Kidney (tissue), 14 donors: ENCODE measurements around the gene MSLN. TPM values are rescaled to one million over a fixed set of nuclear protein-coding genes. Genes with fewer than 3 reads are reported as not detected.

Experiments
- DNase-seq, 5 donors: peaks; one replicate each; pipeline ENCODE4 v3.0.0-alpha.2; 2013 to 2020
- FAIRE-seq: peaks from 2 replicates; lab custom pipeline; 2012; peaks lifted over from hg19 to GRCh38; lab: Jason Lieb, UNC
- H3K27ac ChIP-seq, 2 donors: one replicate each; pipeline ENCODE4 v1.7.0; 2013; ENCODE audit warnings: low read depth in 2 of 2, low read length in 2 of 2, inconsistent platforms in 1 of 2
- H3K27me3 ChIP-seq: one replicate; pipeline ENCODE4 v1.7.1; 2013; ENCODE audit warnings: low read length, inconsistent platforms; ENCODE audit not compliant: control insufficient read depth, insufficient read depth
- H3K36me3 ChIP-seq, 3 donors: one replicate each; pipeline versions ENCODE4 v1.7.0 to v1.7.1; 2013; ENCODE audit warnings: low read length in 3 of 3, control low read depth in 1 of 3, inconsistent platforms in 1 of 3; ENCODE audit not compliant: insufficient read depth in 3 of 3, control insufficient read depth in 2 of 3
- H3K4me1 ChIP-seq, 3 donors: one replicate each; pipeline versions ENCODE4 v1.7.0 to v1.7.1; 2013; ENCODE audit warnings: low read length in 3 of 3, inconsistent platforms in 1 of 3, low read depth in 1 of 3; ENCODE audit not compliant: control insufficient read depth in 2 of 3, insufficient read depth in 2 of 3
- H3K4me3 ChIP-seq, 3 donors: one replicate each; pipeline versions ENCODE4 v1.7.0 to v1.8.1; 2013; ENCODE audit warnings: low read length in 3 of 3, control low read depth in 1 of 3, inconsistent platforms in 1 of 3
- H3K9ac ChIP-seq, 3 donors: one replicate each; pipeline versions ENCODE4 v1.7.0 to v1.7.1; 2013; ENCODE audit warnings: low read length in 3 of 3, control low read depth in 1 of 3, inconsistent platforms in 1 of 3
- H3K9me3 ChIP-seq, 3 donors: one replicate each; pipeline versions ENCODE4 v1.7.0 to v1.7.1; 2013; ENCODE audit warnings: low read length in 3 of 3, control low read depth in 1 of 3, inconsistent platforms in 1 of 3; ENCODE audit not compliant: control insufficient read depth in 2 of 3, insufficient read depth in 1 of 3
- intact Hi-C: fragments of 100-400 bp; cut with DNase I; formaldehyde crosslinking; loops from one replicate; pipeline ENCODE4 v1.11.1; 2022
- polyA plus RNA-seq: library from polyadenylated mRNA; stranded (reverse); fragments of 350-450 nt; fragmentation: Illumina TruSeq; extraction: RNeasy Lipid Tissue Mini Kit (QIAGEN cat#74804); gene quantifications from one replicate; pipeline ENCODE4 v1.2.3, GENCODE V29; 2014; ENCODE audit warnings: low read depth, low replicate concordance; ENCODE audit not compliant: insufficient read depth
- total RNA-seq: library from RNA; stranded (reverse); fragmentation: NEBNext Ultra II Directional; extraction: Animal tissue kit (Norgen Biotek cat#: 25700); gene quantifications from one replicate; pipeline ENCODE4 v1.2.1, GENCODE V29; 2021
- TF ChIP-seq, protein P1 (sequence below): IDR thresholded peaks from 3 replicates; pipeline ENCODE4 v1.5.1; 2012; ENCODE audit warnings: mild to moderate bottlenecking, moderate library complexity, borderline replicate concordance; ENCODE audit not compliant: insufficient read depth; ENCODE audit errors: extremely low read depth
- donor health status: control.
- donor health status: control.
- donor health status: control.
- donor health status: control.
- donor health status: control.
- donor health status: DM: yes; HTN: yes; CAD: no.
- donor health status: Normal renal cell carcinoma (clear cell type).

Gene MSLN
- total and polyA plus RNA-seq, 2 donors from 2014 or later, result 3.7 to 19.4 TPM

DNA sequence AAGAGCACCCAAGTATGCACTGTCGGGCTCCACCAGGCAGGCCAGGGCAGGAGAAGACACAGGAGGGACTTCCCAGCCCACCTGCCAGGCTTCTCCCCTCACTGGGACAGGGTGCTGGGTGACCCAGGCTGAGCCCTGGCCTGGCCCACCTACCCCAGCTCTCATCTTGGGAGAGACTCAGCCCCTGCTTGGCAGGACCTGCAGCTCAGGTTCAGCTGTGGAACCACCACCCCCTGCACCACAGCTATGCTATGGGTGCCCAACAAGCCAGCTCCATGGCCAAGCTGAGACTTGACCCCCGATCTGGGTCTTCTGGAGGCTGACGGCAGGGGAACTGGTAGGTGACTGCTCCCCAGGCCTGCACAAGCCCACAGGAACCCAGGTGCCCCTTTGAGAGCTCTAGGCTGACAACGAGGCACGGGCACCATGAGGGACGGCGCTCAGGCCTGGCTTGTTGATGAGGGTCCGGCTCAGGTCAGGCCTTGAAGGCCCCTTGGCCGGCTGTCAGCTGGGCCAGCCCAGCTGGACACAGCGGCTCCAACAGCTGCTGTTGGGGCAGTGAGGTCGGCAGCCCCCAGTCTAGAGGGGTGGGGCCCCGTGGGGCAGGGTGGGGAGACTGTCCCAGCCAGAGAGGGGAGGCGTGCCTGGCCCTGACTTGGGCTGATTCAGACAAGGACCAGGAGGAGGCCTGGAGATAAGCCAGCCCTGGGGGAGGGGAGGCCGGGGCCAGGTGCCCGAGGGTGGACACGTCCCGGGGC, 23.0 kb downstream of the MSLN start:
- H3K27me3 ChIP-seq, result no peaks in the 10 kb centered on the region
- DNase-seq, result no peak
- H3K9ac ChIP-seq, result no peak overlapping the region
- no peak overlapping the region for H3K27ac ChIP-seq
- peaks cover 0 to 10% (median 0%) of the 10 kb centered on the region in 3 donors for H3K4me1 ChIP-seq
- no peak overlapping the region for H3K4me3 ChIP-seq
- TF ChIP-seq, protein P1, sequence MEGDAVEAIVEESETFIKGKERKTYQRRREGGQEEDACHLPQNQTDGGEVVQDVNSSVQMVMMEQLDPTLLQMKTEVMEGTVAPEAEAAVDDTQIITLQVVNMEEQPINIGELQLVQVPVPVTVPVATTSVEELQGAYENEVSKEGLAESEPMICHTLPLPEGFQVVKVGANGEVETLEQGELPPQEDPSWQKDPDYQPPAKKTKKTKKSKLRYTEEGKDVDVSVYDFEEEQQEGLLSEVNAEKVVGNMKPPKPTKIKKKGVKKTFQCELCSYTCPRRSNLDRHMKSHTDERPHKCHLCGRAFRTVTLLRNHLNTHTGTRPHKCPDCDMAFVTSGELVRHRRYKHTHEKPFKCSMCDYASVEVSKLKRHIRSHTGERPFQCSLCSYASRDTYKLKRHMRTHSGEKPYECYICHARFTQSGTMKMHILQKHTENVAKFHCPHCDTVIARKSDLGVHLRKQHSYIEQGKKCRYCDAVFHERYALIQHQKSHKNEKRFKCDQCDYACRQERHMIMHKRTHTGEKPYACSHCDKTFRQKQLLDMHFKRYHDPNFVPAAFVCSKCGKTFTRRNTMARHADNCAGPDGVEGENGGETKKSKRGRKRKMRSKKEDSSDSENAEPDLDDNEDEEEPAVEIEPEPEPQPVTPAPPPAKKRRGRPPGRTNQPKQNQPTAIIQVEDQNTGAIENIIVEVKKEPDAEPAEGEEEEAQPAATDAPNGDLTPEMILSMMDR, result no peak
- no peaks in the 10 kb centered on the region for H3K9me3 ChIP-seq
- FAIRE-seq, result no peak
- H3K36me3 ChIP-seq, result no peaks in the 10 kb centered on the region
- intact Hi-C loops, result no loop called here

- Histone ChIP-seq H3K4me1 (peaks cover 0 to 15% (median 0%) of the 10 kb centered on the region in 3 donors), H3K9ac (no peak overlapping the region), H3K36me3 (no peaks in the 10 kb centered on the region), H3K9me3 (no peaks in the 10 kb centered on the region), H3K4me3 (no peak overlapping the region), H3K27me3 (no peaks in the 10 kb centered on the region), H3K27ac (no peak overlapping the region)
- intact Hi-C loops, result no loop called here
- no peak for FAIRE-seq
- TF ChIP-seq, protein P1, result no peak
- no peak for DNase-seq
These were observed 23.9 kb downstream of the MSLN start for GRCh38 chr16:784431-784830.

GRCh38 chr16:785563-786535, 25.3 kb downstream of the MSLN start:
- Histone ChIP-seq H3K9ac (no peak overlapping the region), H3K4me3 (no peak overlapping the region), H3K27ac (no peak overlapping the region), H3K4me1 (peaks cover 0 to 15% (median 0%) of the 10 kb centered on the region in 3 donors), H3K9me3 (no peaks in the 10 kb centered on the region), H3K27me3 (no peaks in the 10 kb centered on the region), H3K36me3 (no peaks in the 10 kb centered on the region)
- peak in 4 of 5 donors; percentile 33 to 87 (median 61) for DNase-seq
- intact Hi-C loops, result no loop called here
- FAIRE-seq, result no peak
- TF ChIP-seq, protein P1, result peak; percentile 67
